Loucy (cell line): Measurements from ENCODE around the gene SEMA5B.

Experiments used
- H2AFZ ChIP-seq: fragments of 200-600 bp; sonication (generic); 2 replicates; pipeline ENCODE4 v1.6.0; 2016; ENCODE audit warnings: antibody characterized with exemption, mild to moderate bottlenecking, low read length, moderate library complexity
- H3F3A ChIP-seq: fragments of 200-600 bp; 2 replicates; pipeline ENCODE4 v1.6.0; 2016; ENCODE audit warnings: antibody characterized with exemption, low read depth, mild to moderate bottlenecking
- H3K27me3 ChIP-seq: fragments of 200-600 bp; sonication (generic); 2 replicates; pipeline ENCODE4 v1.6.1; 2014; ENCODE audit warnings: low read length, mild to moderate bottlenecking; ENCODE audit not compliant: insufficient read depth, poor library complexity, severe bottlenecking
- H3K36me3 ChIP-seq: fragments of 200-600 bp; sonication (generic); 2 replicates; pipeline ENCODE4 v1.6.1; 2016; ENCODE audit warnings: low read length; ENCODE audit not compliant: insufficient read depth
- H3K4me1 ChIP-seq: fragments of 200-600 bp; sonication (generic); 2 replicates; pipeline ENCODE4 v1.5.1; 2014; ENCODE audit warnings: low read length, mild to moderate bottlenecking; ENCODE audit not compliant: insufficient read depth, poor library complexity, severe bottlenecking
- H3K4me2 ChIP-seq: fragments of 200-600 bp; sonication (generic); 2 replicates; pipeline ENCODE4 v1.6.0; 2014; ENCODE audit warnings: antibody characterized with exemption, low read length, low read depth, mild to moderate bottlenecking; ENCODE audit not compliant: poor library complexity, severe bottlenecking
- H3K4me3 ChIP-seq: fragments of 200-600 bp; sonication (generic); 2 replicates; pipeline ENCODE4 v1.5.1; 2014; ENCODE audit warnings: low read length, mild to moderate bottlenecking, mixed read lengths; ENCODE audit not compliant: poor library complexity, severe bottlenecking
- H3K79me2 ChIP-seq: fragments of 200-600 bp; sonication (generic); 2 replicates; pipeline ENCODE4 v1.6.1; 2014; ENCODE audit warnings: low read length; ENCODE audit not compliant: insufficient read depth
- H3K9ac ChIP-seq: fragments of 200-600 bp; sonication (generic); 2 replicates; pipeline ENCODE4 v1.6.0; 2014; ENCODE audit warnings: mild to moderate bottlenecking, low read depth, low read length, moderate library complexity; ENCODE audit not compliant: poor library complexity, severe bottlenecking
- H3K9me2 ChIP-seq: fragments of 200-600 bp; sonication (generic); replicated peaks from 2 replicates; pipeline ENCODE4 v1.6.1; 2016; ENCODE audit warnings: low read depth, low read length, mixed read lengths
- H3K9me3 ChIP-seq: fragments of 200-600 bp; sonication (generic); 2 replicates; pipeline ENCODE4 v1.6.1; 2014; ENCODE audit warnings: mild to moderate bottlenecking, antibody characterized with exemption, low read length, low read depth; ENCODE audit not compliant: insufficient read depth
- H4K20me1 ChIP-seq: fragments of 200-600 bp; sonication (generic); 2 replicates; pipeline ENCODE4 v1.6.0; 2014; ENCODE audit warnings: antibody characterized with exemption, low read length, mild to moderate bottlenecking; ENCODE audit not compliant: insufficient read depth, poor library complexity, severe bottlenecking
- CTCF ChIP-seq: fragments of 200-600 bp; sonication (generic); conservative IDR thresholded peaks from 2 replicates; pipeline ENCODE4 v1.5.1; 2014; ENCODE audit warnings: mild to moderate bottlenecking, antibody characterized with exemption, low read length
- EZH2phosphoT487 ChIP-seq: fragments of 200-600 bp; IDR thresholded peaks from 2 replicates; pipeline ENCODE4 v1.6.1; 2018; ENCODE audit warnings: antibody characterized with exemption, mild to moderate bottlenecking, moderate library complexity, borderline replicate concordance

The SEMA5B gene

GRCh38 chr3:123050666-123051065 lies 23.1 kb upstream of the SEMA5B start:
- Histone ChIP-seq H3K36me3 (no peaks in the 10 kb centered on the region), H4K20me1 (no peaks in the 10 kb centered on the region), H3K27me3 (no peaks in the 10 kb centered on the region), H3K9me3 (no peaks in the 10 kb centered on the region), H3K4me3 (no peak overlapping the region), H3K9me2 (no peaks in the 10 kb centered on the region), H2AFZ (0 out of 2 replicates have a peak overlapping the region, but pooled peaks have one; percentile 16), H3K4me2 (no peak overlapping the region), H3K9ac (no peak overlapping the region), H3F3A (no peaks in the 10 kb centered on the region), H3K79me2 (no peaks in the 10 kb centered on the region), H3K4me1 (peaks cover 6% of the 10 kb centered on the region)
- TF ChIP-seq CTCF (no peak), EZH2phosphoT487 (no peak)

- H3K9me2 ChIP-seq: no peaks in the 10 kb centered on the region
- H3K27me3 ChIP-seq: no peaks in the 10 kb centered on the region
- H3K79me2 ChIP-seq: no peaks in the 10 kb centered on the region
- H3K9ac ChIP-seq: no peak overlapping the region
- no peak for TF ChIP-seq CTCF
- TF ChIP-seq EZH2phosphoT487: no peak
- no peak overlapping the region for H3K4me2 ChIP-seq
- H3K4me1 ChIP-seq: peaks cover 6% of the 10 kb centered on the region
- H3F3A ChIP-seq: no peaks in the 10 kb centered on the region
- no peak overlapping the region; the same call in 1 of the 2 replicates for H2AFZ ChIP-seq
- no peaks in the 10 kb centered on the region for H4K20me1 ChIP-seq
- no peaks in the 10 kb centered on the region for H3K9me3 ChIP-seq
- no peaks in the 10 kb centered on the region for H3K36me3 ChIP-seq
- no peak overlapping the region for H3K4me3 ChIP-seq
These were observed 21.1 kb upstream of the SEMA5B start for GRCh38 chr3:123048480-123049237.

- no peak for TF ChIP-seq CTCF
- TF ChIP-seq EZH2phosphoT487: no peak
- Histone ChIP-seq H3K36me3 (no peaks in the 10 kb centered on the region), H3K4me3 (no peak overlapping the region), H3K4me1 (peaks cover 6% of the 10 kb centered on the region), H3K79me2 (no peaks in the 10 kb centered on the region), H3K9me2 (no peaks in the 10 kb centered on the region), H3K9ac (no peak overlapping the region), H4K20me1 (no peaks in the 10 kb centered on the region), H3K9me3 (no peaks in the 10 kb centered on the region), H2AFZ (no peak overlapping the region), H3F3A (no peaks in the 10 kb centered on the region), H3K27me3 (no peaks in the 10 kb centered on the region), H3K4me2 (no peak overlapping the region)
These were observed 19.4 kb upstream of the SEMA5B start for GRCh38 chr3:123047062-123047319.
